Measurements from ENCODE around the gene UBXN2A. TPM values are rescaled to one million over a fixed set of nuclear protein-coding genes. Genes with fewer than 3 reads are reported as not detected.
A peak's percentile ranks its signal among the peaks of the same experiment; 100 is the strongest.
"Not testable (repeated sequence)": the region's sequence is repeated elsewhere in the genome, so short reads cannot be mapped to it uniquely, and the experiment has no call there.

UBXN2A gene
- total RNA-seq, 2 donors from 2014 or later, result 15.6 to 15.8 TPM

DNA sequence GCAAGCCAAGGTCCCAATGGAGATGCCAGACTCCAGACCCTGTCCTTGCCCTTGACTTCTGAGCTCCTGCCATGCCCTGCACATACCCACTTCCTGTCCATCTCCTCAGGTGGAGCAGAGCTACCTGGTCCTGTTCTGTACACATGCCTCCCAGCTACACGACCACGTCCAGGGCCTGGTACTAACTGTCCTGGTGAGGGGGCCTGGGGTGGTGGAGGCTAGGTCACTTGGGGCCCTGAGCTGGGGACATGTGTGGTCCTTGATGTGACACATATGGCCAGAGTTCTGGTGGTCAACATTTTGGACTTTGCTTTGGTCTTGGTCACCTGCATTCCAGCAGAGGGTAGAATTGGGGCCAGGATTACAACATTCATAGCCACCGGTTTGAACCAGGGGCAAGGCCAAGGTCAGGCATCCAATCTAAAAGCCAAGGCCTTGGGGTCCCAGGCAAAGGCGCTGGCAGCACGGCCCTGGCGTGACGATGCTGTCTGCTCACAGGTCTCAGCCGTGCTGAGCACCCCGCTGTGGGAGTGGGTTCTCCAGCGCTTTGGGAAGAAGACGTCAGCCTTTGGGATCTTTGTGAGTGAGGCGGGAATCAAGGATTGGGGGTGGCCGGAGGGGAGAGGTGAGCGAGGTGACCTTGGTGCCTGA, 82.2 kb downstream of the UBXN2A start:
- no peak for ATAC-seq
- intact Hi-C loops (cut with DNase I, micrococcal nuclease), result no loop called here

DNA sequence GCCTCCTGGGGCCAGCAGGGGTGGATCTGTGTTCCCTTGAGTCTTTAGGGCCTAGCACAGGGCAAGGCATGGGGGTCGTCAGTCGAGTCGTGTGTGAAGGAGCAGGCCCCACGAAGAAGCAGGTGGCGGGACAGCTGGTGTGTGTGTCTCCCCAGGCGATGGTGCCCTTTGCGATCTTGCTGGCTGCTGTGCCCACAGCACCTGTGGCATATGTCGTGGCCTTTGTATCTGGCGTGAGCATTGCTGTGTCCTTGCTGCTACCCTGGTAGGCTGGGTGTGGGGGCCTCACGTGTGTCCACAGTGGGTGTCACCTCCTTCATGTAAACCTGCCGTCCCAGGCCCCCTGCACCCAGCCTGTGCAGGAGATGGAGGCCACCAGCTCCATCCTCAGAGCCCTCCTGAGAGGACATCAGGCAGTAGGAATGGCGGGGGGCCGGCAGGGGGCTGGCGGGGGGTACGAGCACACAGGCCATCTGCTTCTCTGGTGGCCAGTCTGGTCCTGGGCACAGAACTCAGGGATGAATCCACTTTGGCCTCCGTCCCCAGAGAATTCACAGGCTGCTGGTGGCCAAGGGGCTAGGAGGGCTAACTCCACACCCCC, 82.8 kb downstream of the UBXN2A start:
- intact Hi-C loops (cut with DNase I, micrococcal nuclease), result no loop called here
- ATAC-seq (no peak), DNase-seq (no peak)

More for the DNA sequence above, 82.2 kb downstream of the UBXN2A start:
- DNase-seq, result no peak

DNA sequence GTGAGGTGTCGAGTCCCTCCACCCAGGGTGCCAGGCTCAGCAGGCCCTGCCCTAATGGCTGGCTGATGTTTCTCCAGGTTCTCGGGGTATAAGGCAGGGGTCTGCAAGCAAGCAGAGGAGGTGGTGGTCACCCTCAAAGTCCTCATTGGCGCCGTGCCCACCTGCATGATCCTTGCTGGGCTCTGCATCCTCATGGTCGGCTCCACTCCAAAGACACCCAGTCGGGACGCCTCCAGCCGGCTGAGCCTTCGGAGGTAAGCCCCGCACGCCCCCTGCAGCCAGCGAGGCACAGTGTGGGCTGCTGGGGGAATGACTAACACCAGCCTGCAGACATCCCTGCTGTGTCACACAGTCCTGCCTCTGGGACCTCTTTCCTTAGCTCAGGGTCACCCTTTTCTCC, 83.8 kb downstream of the UBXN2A start:
- intact Hi-C loops (cut with DNase I, micrococcal nuclease), result no loop called here
- ATAC-seq (no peak), DNase-seq (no peak)

DNA sequence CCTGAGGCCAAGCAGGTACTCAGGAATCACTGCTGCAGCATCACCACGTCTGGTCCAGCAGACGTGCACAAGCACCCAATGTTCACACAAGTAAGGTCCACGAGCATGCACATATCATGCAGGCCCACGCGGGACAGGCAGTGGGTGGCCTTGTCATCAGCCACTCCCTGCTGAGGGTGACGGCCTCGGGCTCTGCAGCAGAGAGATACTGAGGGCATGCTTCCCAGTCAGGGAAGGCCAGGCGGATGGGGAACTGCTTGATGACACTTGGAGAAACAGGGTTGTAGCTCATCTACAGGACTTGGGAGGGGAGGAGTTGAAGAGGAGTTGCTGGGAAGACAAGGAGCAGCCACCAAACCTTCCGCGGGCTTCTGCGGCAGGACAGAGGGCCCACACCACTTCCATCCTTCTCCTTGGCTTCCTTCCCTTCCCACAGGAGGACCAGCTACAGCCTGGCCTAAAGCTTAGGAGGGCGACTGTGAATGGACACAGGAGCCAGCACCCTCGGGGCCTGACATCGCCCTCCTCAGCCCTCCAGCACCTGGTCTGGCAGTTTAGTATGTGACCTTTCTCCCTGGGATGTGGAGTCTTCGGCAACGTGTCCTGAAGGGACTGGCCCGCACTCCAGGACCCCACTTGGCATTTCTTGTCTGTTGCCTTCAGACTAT, 84.9 kb downstream of the UBXN2A start:
- DNase-seq (no peak), ATAC-seq (no peak)
- intact Hi-C loops (cut with DNase I, micrococcal nuclease), result no loop called here

DNA sequence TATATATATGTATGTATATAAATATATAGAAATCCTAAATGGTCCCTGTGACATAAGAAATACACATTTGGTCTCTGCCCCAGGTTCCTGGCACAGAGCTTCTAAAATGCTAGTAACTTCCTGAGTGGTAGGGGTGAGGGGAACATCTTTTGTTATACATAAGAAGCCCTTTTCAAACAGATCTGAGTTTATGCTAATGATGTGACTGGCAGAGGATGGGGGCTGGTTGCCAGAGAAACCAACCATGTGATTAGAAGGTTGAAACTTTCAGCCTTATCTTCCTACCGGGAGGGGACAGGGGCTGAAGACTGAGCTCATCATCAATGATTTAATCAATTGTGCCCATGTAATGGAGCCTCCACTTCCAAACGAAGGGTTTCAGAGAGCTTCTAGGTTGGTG, 86.0 kb downstream of the UBXN2A start:
- no peak for DNase-seq
- ATAC-seq, result no peak
- intact Hi-C loops (cut with DNase I, micrococcal nuclease), result no loop called here

DNA sequence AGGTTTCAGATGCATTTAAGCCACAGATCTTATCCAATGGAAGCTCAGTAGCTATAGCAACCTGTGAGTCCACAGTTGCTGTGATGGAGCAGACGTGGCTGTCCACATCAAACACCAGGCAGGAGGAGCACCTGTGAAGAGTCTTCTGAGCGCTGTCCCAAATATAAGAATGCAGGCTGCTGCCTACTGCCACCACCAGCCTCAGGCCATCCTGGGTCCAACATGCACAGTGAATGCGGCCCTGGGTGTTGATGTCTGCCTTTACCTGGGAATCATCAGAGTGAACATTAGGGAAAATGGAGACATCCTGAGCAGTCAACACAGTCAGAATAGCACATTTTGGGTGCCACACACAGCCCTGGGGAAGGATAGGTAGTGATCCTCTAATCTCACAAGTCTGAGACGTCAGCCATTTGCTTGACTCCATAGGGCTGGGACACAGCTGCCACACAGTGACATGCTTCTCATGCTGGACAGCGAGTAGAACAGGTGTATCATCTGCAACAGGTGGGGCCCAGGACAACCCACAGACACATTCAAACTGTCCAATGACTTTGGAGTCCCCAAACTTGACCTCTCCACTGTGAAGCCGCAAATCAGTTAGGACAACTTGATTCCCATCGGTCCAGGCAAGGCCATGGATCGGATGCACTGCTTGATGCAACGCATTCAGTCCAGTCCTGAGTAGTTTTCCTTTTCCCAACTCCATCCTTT, 98.7 kb downstream of the UBXN2A start:
- no peak for ATAC-seq
- intact Hi-C loops (cut with DNase I, micrococcal nuclease), result no loop called here
- DNase-seq, result no peak

DNA sequence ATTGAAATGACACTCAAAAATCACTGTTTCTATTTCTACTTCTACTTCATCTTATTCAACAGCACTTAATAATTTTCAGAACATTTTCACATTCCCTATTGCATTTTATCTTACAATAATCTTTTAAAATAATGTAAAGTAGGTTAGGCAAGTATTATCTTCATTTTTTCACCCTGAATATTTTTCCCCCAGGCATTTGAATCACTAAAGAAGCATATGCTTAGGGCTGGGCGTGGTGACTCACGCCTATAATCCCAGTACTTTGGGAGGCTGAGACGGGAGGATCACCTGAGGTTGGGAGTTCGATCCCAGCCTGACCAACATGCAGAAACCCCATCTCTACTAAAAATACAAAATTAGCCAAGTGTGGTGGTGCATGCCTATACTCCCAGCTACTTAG, 100.2 kb downstream of the UBXN2A start:
- intact Hi-C loops (cut with DNase I, micrococcal nuclease), result no loop called here
- no peak for DNase-seq
- no peak for ATAC-seq

DNA sequence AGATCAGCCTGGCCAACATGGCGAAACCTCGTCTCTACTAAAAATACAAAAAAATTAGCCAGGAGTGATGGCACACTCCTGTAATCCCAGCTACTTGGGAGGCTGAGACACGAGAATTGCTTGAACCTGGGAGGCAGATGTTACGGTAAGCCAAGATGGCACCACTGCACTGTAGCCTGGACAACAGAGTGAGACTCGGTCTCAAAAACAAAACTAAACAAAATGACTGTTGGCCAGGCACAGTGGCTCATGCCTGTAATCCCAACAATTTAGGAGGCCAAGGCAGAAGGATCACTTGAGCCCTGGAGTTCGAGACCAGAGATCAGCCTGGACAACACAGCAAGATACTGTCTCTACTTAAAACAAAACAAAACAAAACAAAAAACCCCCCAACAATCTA, 102.9 kb downstream of the UBXN2A start:
- intact Hi-C loops (cut with DNase I, micrococcal nuclease); DNase-seq; ATAC-seq: not testable (repeated sequence)

DNA sequence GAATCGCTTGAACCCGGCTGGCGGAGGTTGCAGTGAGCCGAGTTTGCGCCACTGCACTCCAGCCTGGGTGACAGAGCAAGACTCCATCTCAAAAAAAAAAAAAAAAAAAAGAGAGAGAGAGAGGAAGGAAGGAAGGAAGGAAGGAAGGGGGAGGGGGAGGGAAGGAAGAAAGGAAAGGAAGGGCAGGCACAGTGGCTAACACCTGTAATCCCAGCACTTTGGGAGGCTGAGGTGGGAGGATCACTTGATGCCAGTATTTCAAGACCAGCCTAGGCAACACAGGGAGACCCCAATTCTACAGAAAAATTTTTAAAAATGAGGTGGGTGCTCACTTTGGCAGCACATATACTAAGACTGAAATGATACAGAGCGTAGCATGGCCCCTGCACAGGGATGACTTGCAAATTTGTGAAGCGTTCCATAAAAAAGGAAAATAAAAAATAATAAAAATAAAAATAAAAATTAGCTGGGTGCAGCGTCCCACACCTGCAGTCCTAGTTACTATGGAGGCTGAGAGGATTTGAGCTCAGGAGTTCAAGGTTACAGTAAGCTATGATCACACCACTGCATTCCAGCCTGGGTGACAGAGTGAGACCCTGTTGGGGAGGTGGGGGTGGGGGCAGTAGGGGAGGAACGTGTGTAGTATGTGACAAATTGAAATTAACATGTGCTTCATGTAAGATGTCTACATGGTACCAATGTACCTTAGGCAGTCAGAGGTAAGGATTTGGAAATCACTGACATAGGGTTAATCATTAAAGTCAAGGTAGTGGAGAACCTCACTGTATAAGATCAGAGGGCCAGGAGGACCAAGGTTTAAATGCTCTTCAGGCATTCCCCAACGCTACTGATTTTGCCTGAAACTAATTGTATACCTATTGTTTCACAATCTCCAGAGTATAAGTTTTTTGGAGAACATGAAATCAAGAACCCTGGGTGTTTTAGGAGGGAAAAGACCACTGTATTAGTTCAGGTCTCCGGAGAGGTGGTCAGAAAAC, 105.5 kb downstream of the UBXN2A start:
- intact Hi-C loops (cut with DNase I, micrococcal nuclease), result no loop called here
- DNase-seq, result no peak
- ATAC-seq, result no peak

DNA sequence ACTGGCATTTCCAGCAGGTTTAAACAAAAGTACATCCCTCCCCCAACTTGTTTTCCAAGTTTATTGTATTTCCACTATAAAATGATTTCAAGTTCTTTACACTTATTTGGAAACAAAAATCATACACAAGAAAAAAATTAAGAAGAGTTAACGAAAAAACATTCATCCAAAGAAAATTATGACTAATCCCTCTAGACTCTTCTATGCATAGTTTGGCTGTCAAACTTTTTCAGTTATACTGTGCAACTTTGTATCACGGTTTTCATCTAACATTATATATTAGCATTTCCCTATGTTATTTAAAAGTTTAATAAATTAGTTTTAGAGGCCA, 106.3 kb downstream of the UBXN2A start:
- ATAC-seq, result no peak
- intact Hi-C loops (cut with DNase I, micrococcal nuclease), result no loop called here

DNA sequence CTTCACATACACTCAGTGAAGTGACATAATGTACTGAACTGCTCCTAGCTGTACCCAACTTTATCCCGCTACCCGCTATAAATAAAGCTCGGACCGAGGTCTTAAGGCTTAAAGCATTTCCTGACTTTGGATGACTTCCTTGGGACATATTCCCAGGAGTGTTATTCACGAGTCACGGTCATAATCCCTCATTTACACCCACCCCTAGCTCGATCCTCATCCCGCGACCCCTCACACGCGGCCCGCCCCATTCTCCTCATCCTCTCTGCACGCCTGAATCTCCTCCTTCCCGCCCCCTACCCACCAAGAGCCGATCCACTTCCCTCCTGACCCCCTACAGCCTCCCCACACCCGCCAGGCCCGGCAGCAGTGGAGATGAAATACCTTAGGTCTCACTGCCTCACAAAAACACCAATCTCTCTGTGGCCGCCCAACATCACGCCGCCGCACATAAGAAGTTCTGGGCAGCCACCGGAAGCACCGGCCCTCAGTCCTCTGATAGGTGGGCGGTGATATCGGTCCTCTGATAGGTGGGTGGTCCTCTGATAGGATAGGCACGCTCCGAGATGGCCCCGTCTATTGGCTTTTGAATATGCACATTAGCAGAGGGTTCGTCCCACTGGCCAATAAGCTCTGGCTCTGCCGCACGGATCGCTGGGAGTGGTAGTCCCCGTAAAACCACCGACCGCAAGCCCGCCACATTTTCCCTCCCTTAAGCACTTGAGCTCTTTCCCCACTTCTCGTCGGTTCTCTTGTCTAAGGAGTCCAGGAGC, 106.9 kb downstream of the UBXN2A start, which contains the start of gene WDCP:
TSS of gene WDCP (minus strand) at position 462 of the 773 bp plus-strand sequence. CDS start 7,897 bp downstream, outside the sequence.
- ATAC-seq, result peak; percentile 97
- peak; percentile 94 to 97 for DNase-seq
- intact Hi-C loops (cut with DNase I, micrococcal nuclease), result no loop called here

More for the DNA sequence above, 106.3 kb downstream of the UBXN2A start:
- no peak for DNase-seq

DNA sequence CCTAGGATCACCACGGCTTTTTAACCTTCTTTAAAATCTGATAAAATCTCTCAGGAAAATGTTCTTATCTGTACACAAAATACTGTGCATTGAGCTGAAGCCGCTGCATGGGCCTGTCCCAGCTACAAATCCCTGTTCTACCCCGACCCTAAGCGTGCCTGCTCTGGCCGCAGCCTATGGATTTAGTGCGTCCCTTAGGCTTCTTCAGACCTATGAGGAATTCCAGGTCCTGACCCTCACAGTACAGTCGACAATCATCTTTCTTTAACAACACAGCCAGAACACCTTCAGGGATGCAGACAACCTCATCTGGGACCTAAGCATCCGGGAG, 107.4 kb downstream of the UBXN2A start:
- intact Hi-C loops (cut with DNase I, micrococcal nuclease), result no loop called here
- DNase-seq (no peak), ATAC-seq (no peak)

DNA sequence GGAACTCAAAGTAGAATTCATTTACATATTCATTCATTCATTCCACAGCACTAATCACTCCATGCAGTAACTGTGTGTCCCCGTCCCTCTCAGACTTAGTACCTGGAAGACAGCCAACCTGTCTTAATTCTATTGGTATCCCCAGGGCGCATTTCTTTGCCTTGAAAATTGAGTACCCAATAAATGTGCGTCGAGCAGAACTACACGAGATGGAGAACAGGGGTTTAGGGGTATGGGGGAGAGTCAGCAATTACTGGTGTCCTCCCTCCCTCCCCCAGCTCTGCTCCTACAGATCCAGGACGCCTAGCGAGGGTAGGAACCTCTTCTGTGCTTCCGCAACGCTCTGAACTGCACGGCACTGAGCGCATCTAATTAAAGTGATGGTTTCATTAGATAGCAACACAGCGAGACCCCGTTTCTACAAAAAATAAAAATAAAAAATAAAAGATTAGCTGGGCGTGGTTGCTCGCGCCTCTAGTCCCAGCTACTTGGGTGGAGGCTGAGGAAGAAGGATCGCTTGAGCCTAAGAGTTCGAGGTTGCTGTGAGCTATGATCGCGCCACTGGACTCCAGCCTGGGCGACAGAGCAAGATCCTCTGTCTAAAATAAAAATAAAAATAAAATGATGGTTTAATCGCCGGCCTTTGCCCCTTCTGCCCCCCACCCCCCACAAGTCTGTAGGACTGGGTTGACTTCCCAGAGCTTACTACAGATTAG, 108.7 kb downstream of the UBXN2A start:
- DNase-seq, result no peak
- intact Hi-C loops (cut with DNase I, micrococcal nuclease), result no loop called here

DNA sequence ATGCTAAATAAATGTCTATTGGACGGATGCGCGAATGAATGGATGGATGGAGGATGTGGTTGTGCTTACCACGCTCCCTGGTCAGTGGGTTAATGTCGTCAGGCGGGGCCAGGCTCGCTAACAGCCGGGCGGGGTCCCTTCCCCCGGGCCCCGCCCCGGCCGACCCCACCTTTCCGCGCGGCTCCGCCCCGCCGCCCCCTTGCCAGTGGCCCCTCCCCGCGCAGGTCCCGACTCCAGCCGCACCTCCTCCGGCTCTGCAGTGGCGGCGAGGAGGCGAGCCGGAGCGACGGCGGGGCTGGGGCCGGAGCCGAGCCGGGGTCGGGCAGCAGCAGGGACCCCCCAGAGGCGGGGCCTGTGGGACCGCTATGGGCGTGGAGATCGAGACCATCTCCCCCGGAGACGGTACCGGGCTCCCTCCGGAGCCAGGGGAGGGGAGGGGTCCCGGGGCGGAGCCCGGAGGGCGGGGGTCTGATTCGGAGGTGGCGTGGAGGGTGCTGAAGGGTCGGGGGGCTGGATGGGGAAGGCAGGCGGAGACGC, 109.3 kb downstream of the UBXN2A start, which contains the start of gene FKBP1B:
TSS of gene FKBP1B (plus strand) at position 257 of the 537 bp plus-strand sequence. CDS start at position 366, 109 bp downstream.
- intact Hi-C loops (cut with DNase I, micrococcal nuclease), result no loop called here
- peak; percentile 77 to 81 for DNase-seq
- peak; percentile 77 for ATAC-seq

More for the DNA sequence above, 108.7 kb downstream of the UBXN2A start:
- ATAC-seq, result no peak

DNA sequence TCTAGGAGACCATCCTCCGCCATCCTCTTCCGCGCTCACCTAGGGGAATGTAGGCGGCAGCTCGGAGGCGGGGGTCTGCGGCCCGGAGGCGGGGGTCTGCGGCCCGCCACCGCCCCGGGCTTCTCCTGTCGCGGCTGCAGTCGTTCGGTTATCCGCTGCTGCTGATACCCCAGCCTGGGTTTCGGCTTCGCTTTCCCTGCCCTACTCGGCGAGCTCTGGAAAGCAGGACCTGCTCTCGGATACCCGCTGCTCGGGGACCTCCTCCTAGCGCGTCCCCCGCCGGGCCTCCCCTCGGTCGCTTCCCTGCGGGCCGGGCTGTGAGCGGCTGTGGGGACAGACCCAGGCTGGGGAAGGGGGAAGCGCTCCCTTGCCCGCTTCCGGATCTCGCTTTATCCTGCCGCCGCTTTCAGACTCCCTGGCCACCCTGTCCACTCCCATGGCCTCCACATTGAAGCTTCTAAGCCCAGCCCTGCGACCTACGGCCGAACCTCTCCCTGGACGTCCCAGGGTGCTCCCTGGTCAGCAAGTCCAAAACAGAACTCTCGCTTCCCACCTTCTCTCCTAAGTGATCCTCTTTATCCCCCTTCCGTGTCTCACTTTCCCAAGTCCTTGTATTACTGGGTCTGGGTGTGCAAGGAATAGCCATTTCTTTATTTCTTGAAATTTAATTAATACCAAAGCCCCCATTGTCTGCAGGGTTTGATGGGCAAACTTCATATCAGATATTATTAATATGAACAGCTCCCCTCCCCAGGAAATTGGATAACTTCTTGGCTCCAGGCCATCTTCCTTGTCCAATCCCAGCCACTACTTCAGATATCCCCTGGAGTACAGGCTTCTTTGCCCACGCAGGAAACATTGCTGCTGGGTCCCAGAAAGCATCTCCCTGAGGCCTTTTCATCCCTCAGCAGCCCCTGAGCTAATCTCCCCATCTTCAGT, 110.0 kb downstream of the UBXN2A start:
- intact Hi-C loops (cut with DNase I, micrococcal nuclease), result no loop called here
- DNase-seq (peak; percentile 27 to 35), ATAC-seq (peak; percentile 1)

DNA sequence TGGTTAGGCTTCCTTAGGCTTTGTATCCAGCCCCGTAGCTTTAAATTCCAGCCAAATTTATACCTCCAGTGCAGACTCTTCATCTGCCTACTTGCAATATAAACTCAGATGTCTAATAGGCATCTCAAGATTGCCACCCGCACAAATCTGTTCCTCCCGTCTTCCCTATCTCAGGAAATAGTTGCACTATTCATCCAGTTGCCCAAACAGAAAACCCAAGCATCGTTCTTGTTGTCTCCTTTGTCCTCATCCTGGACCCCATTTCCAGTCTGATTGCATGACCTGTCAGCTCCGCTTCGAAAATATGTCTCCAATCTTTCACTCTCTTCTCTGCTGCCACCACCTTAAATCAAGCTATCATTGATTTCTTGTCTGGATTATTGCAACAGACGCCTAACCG, 111.6 kb downstream of the UBXN2A start:
- intact Hi-C loops (cut with DNase I, micrococcal nuclease), result no loop called here
- DNase-seq, result no peak
- ATAC-seq, result no peak
